HG03571 (cell line): ENCODE results near the gene ACTL7A.
"Not testable (repeated sequence)": the region's sequence is repeated elsewhere in the genome, so short reads cannot be mapped to it uniquely, and the experiment has no call there.

Experiments used
- ATAC-seq: cut with Tn5 transposase; IDR thresholded peaks from one replicate; pipeline ENCODE4 v1.9.1; 2021; ENCODE audit not compliant: unreplicated experiment

ACTL7A gene, protein sequence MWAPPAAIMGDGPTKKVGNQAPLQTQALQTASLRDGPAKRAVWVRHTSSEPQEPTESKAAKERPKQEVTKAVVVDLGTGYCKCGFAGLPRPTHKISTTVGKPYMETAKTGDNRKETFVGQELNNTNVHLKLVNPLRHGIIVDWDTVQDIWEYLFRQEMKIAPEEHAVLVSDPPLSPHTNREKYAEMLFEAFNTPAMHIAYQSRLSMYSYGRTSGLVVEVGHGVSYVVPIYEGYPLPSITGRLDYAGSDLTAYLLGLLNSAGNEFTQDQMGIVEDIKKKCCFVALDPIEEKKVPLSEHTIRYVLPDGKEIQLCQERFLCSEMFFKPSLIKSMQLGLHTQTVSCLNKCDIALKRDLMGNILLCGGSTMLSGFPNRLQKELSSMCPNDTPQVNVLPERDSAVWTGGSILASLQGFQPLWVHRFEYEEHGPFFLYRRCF

DNA sequence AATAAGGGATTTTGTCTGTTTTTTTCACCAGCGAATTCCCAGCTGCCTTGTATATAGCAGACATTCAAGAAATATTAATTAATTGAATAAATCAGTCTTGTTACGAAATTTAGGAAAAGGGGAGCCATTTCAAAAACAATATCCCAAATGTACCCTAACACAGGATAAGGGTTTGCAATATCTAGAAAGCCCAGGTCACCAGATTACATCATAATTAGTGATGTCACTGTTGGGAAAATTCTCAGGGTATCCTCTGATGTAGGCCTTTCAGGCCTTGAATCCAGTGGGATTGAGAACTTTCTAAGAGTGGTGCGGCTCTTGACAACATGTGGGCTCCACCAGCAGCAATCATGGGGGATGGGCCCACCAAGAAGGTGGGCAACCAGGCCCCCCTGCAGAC, at the start of gene ACTL7A:
ACTL7A (plus strand) TSS at position 270 of the 400 bp plus-strand sequence; CDS start at position 327, 57 bp downstream.
- no peak for ATAC-seq

GRCh38 chr9:108812396-108813025, 49.6 kb upstream of the ACTL7A start:
- no peak for ATAC-seq

GRCh38 chr9:108813951-108814601, 48.0 kb upstream of the ACTL7A start:
- no peak for ATAC-seq

- ATAC-seq = no peak
Observed at GRCh38 chr9:108815156-108815555, 46.9 kb upstream of the ACTL7A start.

- no peak for ATAC-seq
Observed at GRCh38 chr9:108816037-108816436, 46.0 kb upstream of the ACTL7A start.

DNA sequence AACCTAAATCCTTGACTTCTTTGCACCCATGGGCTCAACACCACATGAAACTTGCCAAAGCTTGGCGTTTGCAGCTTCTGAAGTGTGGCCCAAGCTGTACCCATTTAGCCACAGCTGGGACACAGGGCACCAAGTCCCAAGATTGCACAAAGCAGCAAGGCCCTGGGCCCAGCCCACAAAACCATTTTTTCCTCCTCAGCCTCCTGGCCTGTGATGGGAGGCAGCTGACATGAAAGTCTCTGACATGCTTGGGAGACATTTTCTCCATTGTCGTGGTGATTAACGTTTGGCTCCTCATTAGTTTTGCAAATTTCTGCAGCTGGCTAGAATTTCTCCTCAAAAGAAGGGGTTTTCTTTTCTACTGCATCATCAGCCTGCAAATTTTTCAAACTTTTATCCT, 38.2 kb upstream of the ACTL7A start:
- ATAC-seq = no peak

GRCh38 chr9:108830272-108830671, 31.8 kb upstream of the ACTL7A start:
- ATAC-seq = no peak

GRCh38 chr9:108831496-108832178, 30.4 kb upstream of the ACTL7A start:
- no peak for ATAC-seq

DNA sequence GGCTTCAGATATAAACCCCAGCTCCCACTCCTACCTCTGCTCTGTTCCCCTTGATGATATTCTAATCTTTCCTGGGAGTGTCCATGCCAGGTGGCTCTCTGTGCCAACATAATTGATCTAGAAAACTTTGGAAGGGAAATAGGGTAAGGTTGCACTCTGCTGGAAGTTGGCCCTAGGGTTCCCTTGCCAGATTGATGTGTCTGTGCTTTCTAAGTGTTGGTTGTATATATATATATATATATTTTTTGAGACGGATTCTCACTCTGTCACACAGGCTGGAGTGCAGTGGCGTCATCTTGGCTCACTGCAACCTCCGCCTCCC, 29.9 kb upstream of the ACTL7A start:
- no peak for ATAC-seq

GRCh38 chr9:108834959-108835665, 27.0 kb upstream of the ACTL7A start:
- ATAC-seq = no peak

DNA sequence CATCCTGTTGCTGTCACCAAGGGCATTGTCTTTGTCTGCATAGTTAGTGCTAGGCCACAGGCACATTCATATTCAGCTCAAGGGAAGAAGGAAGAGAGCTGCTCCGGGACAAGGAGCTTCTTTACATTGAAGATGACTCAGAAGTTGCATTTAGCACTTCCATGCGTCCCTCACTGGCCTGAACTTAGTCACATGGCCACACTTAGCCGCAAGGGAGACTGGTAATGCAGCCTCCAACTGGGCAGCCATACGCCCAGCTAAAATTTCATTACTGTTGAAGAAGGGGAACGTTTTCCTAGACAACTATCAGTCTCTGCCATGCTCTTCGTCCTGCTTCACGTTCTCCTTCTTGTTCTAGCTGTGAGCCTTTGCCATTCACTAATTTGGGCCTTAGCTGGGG, 26.2 kb upstream of the ACTL7A start:
- ATAC-seq = no peak

DNA sequence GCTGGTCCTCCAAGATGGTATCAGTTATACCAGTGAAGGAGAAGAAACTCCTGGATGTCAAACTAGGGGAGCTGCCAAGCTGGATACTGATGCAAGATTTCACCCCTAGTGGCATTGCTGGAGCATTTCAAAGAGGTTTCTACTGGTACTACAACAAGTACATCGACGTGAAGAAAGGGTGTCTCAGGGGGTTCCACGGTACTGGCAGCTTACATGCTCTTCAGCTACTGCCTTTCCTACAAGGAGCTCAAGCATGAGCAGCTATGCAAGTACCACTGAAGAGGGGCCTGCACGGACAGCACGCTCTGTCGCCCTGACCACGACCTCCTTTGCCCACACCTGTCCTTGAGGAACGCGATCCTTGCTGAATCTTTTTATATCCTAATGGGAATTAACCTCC, 25.7 kb upstream of the ACTL7A start:
- ATAC-seq = no peak

- ATAC-seq = no peak
Observed at GRCh38 chr9:108836781-108837180, 25.3 kb upstream of the ACTL7A start.

- no peak for ATAC-seq
Observed at GRCh38 chr9:108837530-108837929, 24.5 kb upstream of the ACTL7A start.

- ATAC-seq = no peak
Observed at GRCh38 chr9:108838017-108838416, 24.0 kb upstream of the ACTL7A start.

GRCh38 chr9:108839561-108839960, 22.5 kb upstream of the ACTL7A start:
- ATAC-seq = not testable (repeated sequence)

GRCh38 chr9:108842610-108843295, 19.3 kb upstream of the ACTL7A start:
- no peak for ATAC-seq

GRCh38 chr9:108844391-108844790, 17.7 kb upstream of the ACTL7A start:
- no peak for ATAC-seq

- ATAC-seq = no peak
Observed at GRCh38 chr9:108844856-108845255, 17.2 kb upstream of the ACTL7A start.

- no peak for ATAC-seq
Observed at GRCh38 chr9:108845507-108845906, 16.6 kb upstream of the ACTL7A start.
